ENCODE data around the gene DDRGK1. TPM values are rescaled to one million over a fixed set of nuclear protein-coding genes. Genes with fewer than 3 reads are reported as not detected.
"Not testable (repeated sequence)": the region's sequence is repeated elsewhere in the genome, so short reads cannot be mapped to it uniquely, and the experiment has no call there.

Gene DDRGK1
- total RNA-seq, 1 experiment from 2014 or later, result 57.1 TPM

GRCh38 chr20:3223651-3223993 is 19.1 kb upstream of the DDRGK1 start:
- no peak for DNase-seq (ENCODE audit: low read depth)
- in situ Hi-C loops (cut with HindIII; ENCODE audit: low pct_unique_long_range_greater_than_20kb, low sequenced_read_pairs), result no loop called here

GRCh38 chr20:3222635-3223600 is 18.4 kb upstream of the DDRGK1 start:
- in situ Hi-C loops (cut with HindIII; ENCODE audit: low pct_unique_long_range_greater_than_20kb, low sequenced_read_pairs), result no loop called here
- peak; percentile 85 for DNase-seq (ENCODE audit: low read depth)

- peak; percentile 44 for DNase-seq (ENCODE audit: low read depth)
- in situ Hi-C loops (cut with HindIII; ENCODE audit: low pct_unique_long_range_greater_than_20kb, low sequenced_read_pairs), result no loop called here
These were observed 17.1 kb upstream of the DDRGK1 start for GRCh38 chr20:3221398-3222226.

GRCh38 chr20:3218307-3218988 is 14.0 kb upstream of the DDRGK1 start:
- in situ Hi-C loops (cut with HindIII; ENCODE audit: low pct_unique_long_range_greater_than_20kb, low sequenced_read_pairs), result no loop called here
- no peak for DNase-seq (ENCODE audit: low read depth)

- DNase-seq (ENCODE audit: low read depth); in situ Hi-C loops (cut with HindIII; ENCODE audit: low pct_unique_long_range_greater_than_20kb, low sequenced_read_pairs): not testable (repeated sequence)
These were observed 11.0 kb upstream of the DDRGK1 start for GRCh38 chr20:3215359-3215917.

- no peak for DNase-seq (ENCODE audit: low read depth)
- in situ Hi-C loops (cut with HindIII; ENCODE audit: low pct_unique_long_range_greater_than_20kb, low sequenced_read_pairs), result no loop called here
These were observed 8.7 kb upstream of the DDRGK1 start for GRCh38 chr20:3213226-3213625.

GRCh38 chr20:3210346-3210745 is 5.9 kb upstream of the DDRGK1 start:
- DNase-seq (ENCODE audit: low read depth), result no peak
- in situ Hi-C loops (cut with HindIII; ENCODE audit: low pct_unique_long_range_greater_than_20kb, low sequenced_read_pairs), result no loop called here

- DNase-seq (ENCODE audit: low read depth), result no peak
- in situ Hi-C loops (cut with HindIII; ENCODE audit: low pct_unique_long_range_greater_than_20kb, low sequenced_read_pairs), result no loop called here
These were observed 5.5 kb upstream of the DDRGK1 start for GRCh38 chr20:3209946-3210317.

- in situ Hi-C loops (cut with HindIII; ENCODE audit: low pct_unique_long_range_greater_than_20kb, low sequenced_read_pairs), result no loop called here
- DNase-seq (ENCODE audit: low read depth), result peak; percentile 61
These were observed 4.9 kb upstream of the DDRGK1 start, which contains the start of gene ITPA for GRCh38 chr20:3209257-3209945. Gene ITPA, plus strand, starts transcription at chr20:3209498. Its CDS starts 54 bp downstream, at chr20:3209552.

- peak; percentile 30 for DNase-seq (ENCODE audit: low read depth)
- in situ Hi-C loops (cut with HindIII; ENCODE audit: low pct_unique_long_range_greater_than_20kb, low sequenced_read_pairs), result no loop called here
These were observed 4.3 kb upstream of the DDRGK1 start for GRCh38 chr20:3208786-3209256.

- in situ Hi-C loops (cut with HindIII; ENCODE audit: low pct_unique_long_range_greater_than_20kb, low sequenced_read_pairs), result no loop called here
- no peak for DNase-seq (ENCODE audit: low read depth)
These were observed 963 bp downstream of the DDRGK1 start for GRCh38 chr20:3203315-3204123.

- no peak for DNase-seq (ENCODE audit: low read depth)
- in situ Hi-C loops (cut with HindIII; ENCODE audit: low pct_unique_long_range_greater_than_20kb, low sequenced_read_pairs), result no loop called here
These were observed 1.5 kb downstream of the DDRGK1 start for GRCh38 chr20:3202965-3203314.

GRCh38 chr20:3199976-3200755 is 4.3 kb downstream of the DDRGK1 start:
- in situ Hi-C loops (cut with HindIII; ENCODE audit: low pct_unique_long_range_greater_than_20kb, low sequenced_read_pairs), result no loop called here
- no peak for DNase-seq (ENCODE audit: low read depth)

GRCh38 chr20:3199206-3199605 is 5.3 kb downstream of the DDRGK1 start:
- no peak for DNase-seq (ENCODE audit: low read depth)
- in situ Hi-C loops (cut with HindIII; ENCODE audit: low pct_unique_long_range_greater_than_20kb, low sequenced_read_pairs), result no loop called here

GRCh38 chr20:3195590-3196237 is 8.8 kb downstream of the DDRGK1 start:
- DNase-seq (ENCODE audit: low read depth), result no peak
- in situ Hi-C loops (cut with HindIII; ENCODE audit: low pct_unique_long_range_greater_than_20kb, low sequenced_read_pairs), result no loop called here
